GM18858 (cell line): Measurements from ENCODE around the gene BLMH.

Source experiments
- ATAC-seq: cut with Tn5 transposase; IDR thresholded peaks from one replicate; pipeline ENCODE4 v1.9.1; 2021; ENCODE audit not compliant: unreplicated experiment

Gene BLMH

GRCh38 chr17:30291543-30292285, at the start of gene BLMH:
Gene BLMH, minus strand, starts transcription at chr17:30291944. Its CDS starts 125 bp downstream, at chr17:30291819.
- peak; percentile 51 for ATAC-seq

GRCh38 chr17:30340801-30341356, 49.1 kb upstream of the BLMH start:
- no peak for ATAC-seq

DNA sequence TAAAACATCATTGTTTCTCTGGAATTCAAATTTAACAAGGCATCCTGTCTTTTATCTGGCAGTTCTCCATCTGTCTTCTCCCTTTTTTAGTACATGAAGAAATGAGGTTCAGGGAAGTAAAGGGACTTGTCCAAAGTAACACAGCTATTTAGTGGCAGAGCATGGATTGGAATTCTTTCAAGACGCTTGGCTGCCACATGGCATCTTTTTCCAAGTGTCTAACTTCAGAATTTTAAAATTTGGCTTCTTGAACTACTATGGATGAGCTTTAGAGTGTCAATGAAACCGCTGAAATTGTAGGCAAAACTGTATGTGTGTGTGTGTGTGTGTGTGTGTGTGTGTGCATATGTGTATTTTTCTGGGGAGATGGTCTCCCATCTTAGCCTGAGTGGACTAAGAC, 47.3 kb upstream of the BLMH start:
- no peak for ATAC-seq

DNA sequence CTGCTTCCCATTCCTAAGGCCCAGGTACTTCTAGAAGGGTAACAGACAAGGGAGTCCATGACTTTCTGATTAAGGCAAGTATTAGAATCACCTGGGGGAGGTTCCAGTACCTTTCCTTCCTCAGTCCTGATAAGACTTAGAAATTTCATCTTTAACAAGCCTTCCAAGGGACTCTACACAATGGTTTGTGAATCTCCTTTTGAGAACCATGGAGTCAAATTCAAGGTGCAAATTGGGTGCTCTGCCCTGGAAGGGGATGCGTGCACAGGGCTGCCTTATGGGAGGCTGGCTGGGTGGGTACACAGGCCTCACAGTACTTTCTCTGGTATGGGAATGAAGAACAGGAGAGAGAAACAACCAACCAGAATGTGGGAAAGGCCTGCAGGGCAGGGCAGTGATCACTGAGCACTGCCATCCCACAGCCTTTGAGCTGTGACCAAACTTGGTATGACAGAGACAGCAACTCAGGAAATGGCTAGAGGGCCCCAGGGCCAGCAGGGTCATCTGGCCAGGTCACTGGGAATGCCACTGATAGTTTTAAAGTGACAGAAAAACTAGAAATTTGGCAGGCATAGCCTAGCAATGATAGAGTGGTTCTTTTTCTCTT, 45.8 kb upstream of the BLMH start:
- ATAC-seq: no peak

DNA sequence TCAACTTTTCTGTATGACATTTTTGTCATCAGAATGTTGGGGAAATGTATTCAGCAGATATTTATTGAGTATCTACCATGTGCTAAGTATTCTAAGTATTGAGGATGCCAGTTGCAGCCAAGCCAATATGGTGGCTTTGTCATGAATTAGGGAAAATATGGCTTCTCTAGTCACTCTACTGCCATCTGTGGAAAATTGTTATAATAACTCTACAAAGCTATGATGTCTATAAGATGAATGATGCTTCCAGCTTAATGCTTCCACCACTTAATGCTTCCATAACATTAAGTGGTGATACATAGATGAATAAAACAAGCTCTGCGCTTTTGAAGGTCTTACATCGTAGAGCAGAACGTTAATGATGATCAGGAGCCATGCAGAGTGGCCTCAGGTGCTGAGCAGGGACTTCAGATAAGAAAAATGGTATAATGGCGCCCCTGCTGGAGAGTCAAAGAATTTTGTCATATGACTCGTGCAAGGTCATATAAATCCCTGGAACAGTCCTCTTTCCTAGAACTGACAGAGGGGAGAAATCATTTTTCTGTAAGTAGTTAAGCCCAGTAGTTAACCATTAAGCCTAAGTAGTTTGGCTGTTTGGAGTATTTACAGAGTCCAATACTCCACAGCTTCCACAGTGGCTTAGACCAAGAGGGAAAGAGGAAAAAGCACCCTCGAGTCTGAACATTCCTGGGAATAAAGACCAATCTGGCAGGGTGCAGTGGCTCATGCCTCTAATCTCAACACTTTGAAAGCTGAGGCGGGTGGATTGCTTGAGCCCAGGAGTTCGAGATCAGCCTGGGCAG, 44.8 kb upstream of the BLMH start:
- ATAC-seq: no peak

DNA sequence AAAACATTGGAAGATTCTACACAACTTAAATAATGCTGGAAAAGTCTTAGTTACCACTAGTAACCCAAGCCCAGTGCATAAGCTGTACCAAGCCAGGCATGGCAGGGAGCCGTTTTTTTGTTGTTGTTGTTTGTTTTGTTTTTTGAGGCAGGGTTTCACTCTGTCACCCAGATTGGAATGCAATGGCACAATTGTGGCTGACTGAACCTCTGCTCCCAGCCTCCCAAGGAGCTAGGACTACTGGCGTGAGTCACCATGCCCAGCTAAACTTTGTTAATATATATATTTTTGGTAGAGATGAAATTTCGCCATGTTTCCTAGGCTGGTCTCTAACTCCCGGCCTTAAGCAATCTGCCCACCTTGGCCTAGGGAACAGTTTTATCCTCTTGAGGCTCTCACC, 42.7 kb upstream of the BLMH start:
- no peak for ATAC-seq

DNA sequence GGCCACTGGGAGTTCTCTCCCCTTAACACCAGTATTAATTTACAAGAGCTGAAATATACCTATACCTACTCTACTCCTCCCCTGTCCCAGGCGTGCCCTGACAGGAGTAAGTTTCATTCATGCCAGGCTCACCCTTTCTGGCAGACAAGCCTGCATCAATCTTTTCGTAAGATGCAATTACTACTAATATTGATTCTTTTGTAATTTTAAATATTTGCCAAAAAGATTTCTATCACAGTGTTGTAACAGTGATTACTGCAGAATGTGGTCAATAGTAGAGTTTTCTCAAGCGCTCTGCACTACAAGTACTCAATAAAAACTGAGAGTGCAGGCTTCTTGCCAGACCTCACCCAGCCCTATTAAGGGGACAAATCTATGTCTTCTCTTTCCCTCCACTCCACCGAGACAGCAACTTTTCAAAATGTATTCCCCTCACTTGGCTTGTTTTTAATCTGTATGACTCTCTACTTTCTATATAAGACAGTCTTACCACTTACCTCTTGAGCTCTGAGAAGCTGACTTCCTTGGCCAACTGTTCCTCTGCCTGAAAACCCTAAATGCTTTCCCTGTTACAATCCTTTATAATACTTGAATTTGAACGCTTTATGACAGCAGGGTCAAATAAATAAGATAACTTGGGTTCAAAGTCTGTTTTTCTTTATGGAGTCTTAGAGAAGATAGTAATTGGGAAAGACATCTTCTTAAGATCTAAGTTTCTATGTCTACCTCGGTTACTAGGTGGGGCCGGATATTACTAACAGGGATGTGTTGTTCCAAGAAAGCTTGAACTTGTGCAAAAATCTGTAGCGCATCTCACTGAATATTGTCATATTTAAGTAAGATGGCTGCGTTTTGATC, 42.0 kb upstream of the BLMH start, which contains the start of gene TMIGD1:
TSS of gene TMIGD1 (minus strand) at position 555 of the 858 bp plus-strand sequence. CDS start 1,924 bp downstream, outside the sequence.
- ATAC-seq: no peak

DNA sequence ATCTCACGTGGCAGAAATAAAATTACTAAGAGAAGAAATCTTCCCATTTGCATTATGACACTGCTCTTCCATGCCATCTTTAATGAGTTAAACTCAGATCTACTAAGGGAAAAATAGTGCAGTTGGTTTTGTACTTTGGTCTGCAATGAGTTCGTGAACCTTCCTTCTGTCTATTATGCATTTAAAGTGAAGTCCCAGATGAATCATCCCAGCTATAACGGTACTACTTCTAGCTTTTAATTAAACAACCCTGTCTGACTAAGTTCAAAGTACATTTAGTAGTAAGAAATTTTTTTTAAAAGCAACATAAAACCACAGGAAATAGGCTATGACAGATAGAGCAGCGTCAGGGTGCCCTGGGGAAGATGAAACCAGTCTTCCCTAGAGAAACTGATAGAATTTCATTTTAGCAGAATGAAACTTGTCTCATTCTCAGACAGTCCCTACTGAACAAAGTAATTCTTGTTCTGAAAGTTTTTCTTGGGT, 40.4 kb upstream of the BLMH start:
- ATAC-seq: peak; percentile 55

DNA sequence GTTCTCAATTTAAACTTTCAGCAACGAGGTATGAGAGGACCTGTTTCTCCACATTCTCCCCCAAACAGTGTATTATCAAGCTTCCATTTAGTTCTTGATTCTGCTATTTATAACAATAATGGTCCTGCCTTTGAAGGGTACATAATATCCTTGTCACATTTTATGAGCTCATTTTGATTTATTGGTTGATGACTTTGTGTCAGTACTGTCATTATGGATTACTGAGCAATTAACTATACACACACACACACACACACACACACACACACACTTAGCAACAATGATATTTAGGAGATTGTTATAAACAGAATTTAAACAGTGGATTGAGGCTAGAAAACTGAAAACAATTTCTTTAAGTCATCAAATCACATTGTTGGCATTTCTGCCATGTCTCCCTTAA, 35.1 kb upstream of the BLMH start:
- no peak for ATAC-seq

GRCh38 chr17:30324723-30325122, 33.0 kb upstream of the BLMH start:
- ATAC-seq: no peak

DNA sequence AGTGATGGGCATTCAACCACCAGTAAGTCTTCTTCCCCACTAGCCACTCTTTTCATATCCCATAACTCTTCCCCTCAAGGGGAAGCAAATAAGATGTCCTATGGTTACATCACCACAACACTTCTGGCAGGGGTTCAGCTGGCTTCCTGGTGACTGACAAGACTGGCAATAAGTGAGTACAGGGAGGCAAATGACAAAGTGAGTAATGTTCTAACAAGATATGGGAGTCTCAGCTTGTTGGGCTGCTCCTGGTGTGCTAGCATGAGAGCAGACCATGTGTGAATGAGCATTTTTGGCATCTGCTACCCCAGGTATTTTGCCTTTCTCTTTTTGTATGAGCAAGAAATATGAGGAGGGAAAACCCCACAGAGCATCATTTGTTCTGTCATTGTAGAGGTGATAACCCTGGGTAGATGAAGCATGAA, 32.2 kb upstream of the BLMH start:
- no peak for ATAC-seq

DNA sequence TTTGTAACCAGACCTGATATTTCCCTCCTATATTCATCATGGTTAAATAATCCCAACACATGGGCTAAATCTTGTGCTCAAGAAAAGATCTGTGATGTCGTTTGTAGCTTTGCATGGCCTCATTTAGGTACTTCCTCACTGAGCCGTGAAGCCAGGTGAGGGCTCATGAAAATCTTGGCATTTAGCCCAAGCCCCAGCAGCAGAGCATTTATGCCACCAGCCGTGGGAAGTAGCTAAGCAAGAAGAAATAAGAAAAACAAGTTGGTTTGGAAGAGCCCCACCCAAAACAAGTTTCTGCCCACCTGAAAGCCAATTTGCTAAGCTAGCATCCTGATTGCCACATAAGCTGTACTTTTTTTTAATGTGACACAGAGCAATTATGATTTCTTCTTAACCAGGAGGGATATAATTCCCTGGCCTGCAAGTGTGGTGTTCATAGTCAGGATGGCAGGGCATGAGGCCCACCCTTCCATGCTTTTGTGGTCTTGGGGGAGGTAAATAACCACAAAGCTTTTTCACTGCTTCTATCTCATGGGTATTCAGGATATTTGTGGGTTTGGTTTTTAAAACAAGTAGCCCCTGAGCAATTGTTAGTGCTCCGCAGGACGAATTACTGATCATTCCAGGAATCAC, 31.6 kb upstream of the BLMH start:
- no peak for ATAC-seq

DNA sequence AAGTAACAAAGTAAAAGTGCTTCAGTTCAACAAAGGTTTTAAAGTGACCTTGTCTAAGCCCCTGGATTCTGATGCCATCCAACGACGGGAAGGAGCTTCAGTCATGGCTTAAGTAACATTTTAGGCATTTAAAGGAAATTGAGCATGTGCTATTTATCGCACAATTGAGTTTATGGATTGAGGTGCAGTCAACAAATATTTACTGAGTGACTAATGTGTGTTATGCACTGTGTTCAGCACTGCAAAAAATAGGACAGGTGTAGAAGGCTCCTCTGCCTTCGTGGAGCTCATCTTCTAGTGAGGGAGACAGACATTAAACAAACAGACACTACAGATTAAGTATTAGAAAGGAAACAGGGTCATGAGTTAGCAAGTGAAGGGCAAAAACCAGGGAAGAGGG, 29.6 kb upstream of the BLMH start:
- no peak for ATAC-seq

- no peak for ATAC-seq
These were observed 26.4 kb upstream of the BLMH start for GRCh38 chr17:30318155-30318554.

GRCh38 chr17:30316736-30317135, 25.0 kb upstream of the BLMH start:
- ATAC-seq: no peak

DNA sequence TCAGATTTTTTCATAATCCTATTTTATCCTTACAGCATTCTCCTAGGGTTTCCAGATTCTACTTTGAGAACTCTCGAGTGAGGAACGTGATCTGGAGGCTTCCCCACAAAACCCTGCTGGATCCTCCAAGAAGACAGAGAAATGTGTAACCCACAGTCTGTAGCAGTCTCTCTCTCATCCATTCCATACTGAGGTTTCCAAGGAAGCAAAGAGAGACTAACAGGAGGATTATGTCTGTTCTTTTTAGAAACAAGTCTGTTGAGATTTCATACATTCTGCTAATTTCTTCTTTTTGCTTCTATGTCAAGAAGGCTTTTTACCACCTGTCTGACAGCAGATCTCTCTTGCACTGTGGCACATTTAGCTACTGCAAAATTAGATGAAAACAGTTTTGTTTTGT, 23.4 kb upstream of the BLMH start:
- no peak for ATAC-seq

GRCh38 chr17:30314474-30314873, 22.7 kb upstream of the BLMH start:
- no peak for ATAC-seq

- no peak for ATAC-seq
These were observed 20.5 kb upstream of the BLMH start for GRCh38 chr17:30312226-30312625.

DNA sequence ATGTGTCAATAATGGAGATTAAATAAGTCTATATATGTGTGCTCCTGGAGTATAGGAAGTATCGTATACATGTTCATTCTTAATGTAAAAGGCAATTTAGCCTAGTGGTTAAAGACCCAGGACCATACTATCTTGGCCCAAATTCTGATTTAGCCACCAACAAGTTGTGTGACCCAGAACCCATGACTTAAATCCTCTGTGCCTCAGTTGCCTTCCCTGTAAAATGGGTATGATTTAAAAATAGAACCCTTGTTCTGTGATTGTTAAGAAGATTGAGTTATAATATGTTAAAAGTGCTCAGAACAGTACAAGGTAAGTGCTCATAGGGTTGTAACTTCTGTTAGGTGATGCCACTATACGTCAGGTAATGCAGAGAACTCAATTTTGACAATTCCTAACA, 18.8 kb upstream of the BLMH start:
- ATAC-seq: no peak

DNA sequence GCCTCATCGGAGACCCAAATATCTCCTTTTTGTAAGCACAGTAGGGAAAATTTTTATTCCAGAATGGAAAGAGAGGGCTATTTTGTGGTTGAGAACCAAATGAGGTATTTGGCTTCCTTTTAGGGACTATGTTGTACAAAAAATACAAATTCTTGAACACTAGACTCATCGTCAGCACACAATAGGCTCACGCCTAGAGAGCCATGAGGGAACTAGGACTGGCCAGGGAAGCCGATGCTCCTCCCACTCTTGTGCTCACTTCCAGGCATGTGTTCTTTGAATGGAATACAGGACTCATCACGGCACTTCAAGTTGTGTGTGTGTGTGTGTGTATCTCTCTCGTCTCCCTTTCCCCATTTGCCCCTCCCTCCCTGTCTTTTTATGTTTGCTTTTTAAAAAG, 17.8 kb upstream of the BLMH start:
- ATAC-seq: no peak
